NCI-H146 treated with DMSO at 0.1 percent for 48 hours (cell line): ENCODE results near the gene PCCA.
"Not testable (repeated sequence)": the region's sequence is repeated elsewhere in the genome, so short reads cannot be mapped to it uniquely, and the experiment has no call there.

Source experiments
- DNase-seq: peaks from one replicate; lab custom pipeline; 2025; ENCODE audit not compliant: unreplicated experiment; lab: John Stamatoyannopoulos, UW

The PCCA gene

GRCh38 chr13:100182900-100183490 is 94.1 kb downstream of the PCCA start:
- DNase-seq: no peak

GRCh38 chr13:100184095-100184494 is 95.2 kb downstream of the PCCA start:
- DNase-seq: no peak

GRCh38 chr13:100195568-100195967 is 106.7 kb downstream of the PCCA start:
- DNase-seq: no peak

GRCh38 chr13:100196375-100196774 is 107.5 kb downstream of the PCCA start:
- no peak for DNase-seq

GRCh38 chr13:100197116-100197515 is 108.2 kb downstream of the PCCA start:
- no peak for DNase-seq

- DNase-seq: no peak
These were observed 108.9 kb downstream of the PCCA start for GRCh38 chr13:100197591-100198365.

- DNase-seq: no peak
These were observed 114.9 kb downstream of the PCCA start for GRCh38 chr13:100203696-100204367.

GRCh38 chr13:100208002-100208401 is 119.1 kb downstream of the PCCA start:
- DNase-seq: no peak

GRCh38 chr13:100208626-100209025 is 119.7 kb downstream of the PCCA start:
- no peak for DNase-seq

GRCh38 chr13:100209857-100210825 is 121.2 kb downstream of the PCCA start:
- DNase-seq: no peak

GRCh38 chr13:100211016-100211710 is 122.3 kb downstream of the PCCA start:
- no peak for DNase-seq

GRCh38 chr13:100212904-100213553 is 124.1 kb downstream of the PCCA start:
- DNase-seq: no peak

GRCh38 chr13:100213576-100213975 is 124.7 kb downstream of the PCCA start:
- no peak for DNase-seq

- DNase-seq: no peak
These were observed 126.0 kb downstream of the PCCA start for GRCh38 chr13:100214886-100215285.

- DNase-seq: no peak
These were observed 132.3 kb downstream of the PCCA start for GRCh38 chr13:100221166-100221565.

- DNase-seq: not testable (repeated sequence)
These were observed 135.2 kb downstream of the PCCA start for GRCh38 chr13:100223966-100224530.

- DNase-seq: no peak
These were observed 140.7 kb downstream of the PCCA start for GRCh38 chr13:100229603-100230002.

- no peak for DNase-seq
These were observed 141.9 kb downstream of the PCCA start for GRCh38 chr13:100230769-100231149.

- DNase-seq: no peak
These were observed 142.3 kb downstream of the PCCA start for GRCh38 chr13:100231176-100231575.

GRCh38 chr13:100234006-100234405 is 145.1 kb downstream of the PCCA start:
- DNase-seq: peak; percentile 31
